GM11168 (cell line): ENCODE data around the gene RASGRP4.
"Not testable (repeated sequence)": the region's sequence is repeated elsewhere in the genome, so short reads cannot be mapped to it uniquely, and the experiment has no call there.

ENCODE experiments used
- in situ Hi-C: fragments of 300-500 bp; cut with MboI; formaldehyde crosslinking; loops from one replicate; pipeline ENCODE4 v1.12.0; 2022; ENCODE audit warnings: low sequenced_read_pairs; ENCODE audit not compliant: unreplicated experiment

Gene RASGRP4

DNA sequence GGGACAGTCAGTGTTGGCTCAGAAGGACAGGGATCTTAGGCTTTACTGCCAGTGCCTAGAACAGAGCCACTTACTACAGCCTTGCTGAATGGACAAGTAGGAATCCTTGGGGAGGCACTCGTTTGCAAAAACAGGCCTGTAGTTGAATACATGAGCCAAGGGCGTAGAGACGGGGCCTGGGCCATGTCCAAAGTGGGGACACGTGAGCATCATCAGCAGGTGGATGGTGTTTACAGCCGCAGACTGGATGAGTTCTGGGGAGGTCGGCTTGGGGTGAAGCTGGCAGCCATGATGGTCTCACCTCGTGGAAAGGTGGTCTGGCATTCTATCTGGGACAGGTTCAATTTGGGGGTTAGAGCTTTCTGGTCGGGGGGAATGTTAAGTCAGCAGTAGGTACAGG, 25.0 kb upstream of the RASGRP4 start:
- in situ Hi-C loops, result no loop called here

DNA sequence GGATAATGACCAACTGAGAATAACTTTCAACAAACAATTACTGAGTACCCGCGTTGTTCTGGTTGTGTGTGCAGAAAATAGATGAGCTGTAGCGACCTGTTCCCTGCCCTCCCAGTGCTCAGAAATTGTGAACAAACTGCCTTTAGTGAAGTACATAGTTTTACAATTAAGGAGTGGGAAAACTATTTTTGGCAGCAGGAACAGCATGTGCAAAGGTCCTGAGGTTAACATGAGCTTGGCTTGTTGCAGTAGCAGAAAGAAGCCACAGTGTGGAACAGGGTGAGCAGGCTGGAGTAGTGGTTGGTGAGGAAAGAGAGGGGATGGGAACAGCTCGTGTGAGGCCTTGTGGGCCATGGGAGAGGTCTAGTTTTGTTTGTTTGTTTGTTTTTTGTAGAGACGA, 23.5 kb upstream of the RASGRP4 start:
- in situ Hi-C loops, result no loop called here

DNA sequence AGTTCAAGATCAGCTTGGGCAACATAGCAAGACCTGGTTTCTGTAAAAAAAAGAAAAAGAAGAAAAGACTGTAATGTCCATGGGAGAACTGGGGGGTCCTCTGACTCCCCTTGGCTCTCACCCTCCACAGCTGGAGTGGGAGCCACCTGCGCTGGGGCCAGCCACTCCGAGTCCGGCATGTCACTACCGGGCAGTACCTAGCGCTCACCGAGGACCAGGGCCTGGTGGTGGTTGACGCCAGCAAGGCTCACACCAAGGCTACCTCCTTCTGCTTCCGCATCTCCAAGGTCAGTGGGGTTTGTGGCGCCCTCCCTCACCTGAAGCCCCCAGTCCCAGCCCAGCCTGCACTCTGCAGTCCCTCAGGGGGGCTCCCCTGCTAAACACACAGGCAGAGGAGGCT, 22.2 kb upstream of the RASGRP4 start:
- in situ Hi-C loops, result no loop called here

DNA sequence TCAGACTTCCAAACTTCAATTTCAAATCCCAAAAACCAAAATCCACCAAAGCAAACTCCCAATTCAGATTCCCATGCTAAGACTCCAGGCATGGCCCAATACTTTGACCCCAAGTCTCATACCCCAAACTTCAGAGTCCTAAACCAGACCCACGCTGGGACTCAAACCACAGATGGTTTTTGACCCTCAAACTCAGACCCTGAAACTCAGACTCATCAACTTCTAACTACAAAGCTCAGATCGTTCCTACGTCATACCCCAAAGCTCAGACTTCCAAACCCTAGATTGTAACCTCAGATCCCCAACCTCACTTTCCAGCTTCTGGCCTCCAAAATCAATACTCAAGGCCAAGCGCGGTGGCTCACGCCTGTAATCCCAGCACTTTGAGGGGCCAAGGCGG, 19.3 kb upstream of the RASGRP4 start:
- in situ Hi-C loops, result no loop called here

DNA sequence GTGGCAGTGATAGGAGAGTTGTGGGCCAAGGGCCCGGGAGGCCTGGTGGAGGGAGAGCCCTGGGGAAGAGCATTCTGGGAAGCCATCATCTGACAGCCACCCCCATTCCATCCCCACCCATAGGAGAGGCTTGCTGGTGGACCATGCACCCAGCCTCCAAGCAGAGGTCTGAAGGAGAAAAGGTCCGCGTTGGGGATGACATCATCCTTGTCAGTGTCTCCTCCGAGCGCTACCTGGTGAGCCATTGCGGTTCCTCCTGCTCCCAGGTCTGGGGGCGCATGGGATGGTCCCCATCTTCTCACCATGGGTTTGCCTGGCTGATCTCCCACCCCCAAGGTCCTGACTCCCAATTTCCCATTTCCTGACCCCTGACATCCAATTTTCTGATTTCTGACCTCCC, 18.0 kb upstream of the RASGRP4 start:
- in situ Hi-C loops, result no loop called here

DNA sequence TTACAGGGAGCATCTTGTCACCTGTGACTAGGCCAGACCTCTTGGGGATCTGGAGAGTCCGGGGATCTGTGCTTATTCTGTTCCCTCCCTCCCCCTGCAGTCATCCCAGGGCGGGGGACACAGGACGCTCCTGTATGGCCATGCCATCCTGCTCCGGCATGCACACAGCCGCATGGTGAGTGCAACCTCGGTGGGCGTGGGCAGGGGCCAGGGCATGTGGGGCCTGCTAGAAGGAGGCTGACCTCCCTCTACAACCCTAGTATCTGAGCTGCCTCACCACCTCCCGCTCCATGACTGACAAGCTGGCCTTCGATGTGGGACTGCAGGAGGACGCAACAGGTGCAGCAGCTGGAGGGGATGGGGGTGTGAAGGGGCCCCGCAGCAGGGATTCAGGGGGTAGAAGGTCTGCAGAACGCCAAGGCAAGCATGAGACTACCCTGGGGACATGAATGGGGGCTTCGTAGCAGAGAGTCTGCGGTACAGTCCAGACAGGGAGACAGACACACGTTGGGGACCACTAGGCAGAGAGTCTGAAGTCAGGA, 17.5 kb upstream of the RASGRP4 start:
- in situ Hi-C loops, result no loop called here

DNA sequence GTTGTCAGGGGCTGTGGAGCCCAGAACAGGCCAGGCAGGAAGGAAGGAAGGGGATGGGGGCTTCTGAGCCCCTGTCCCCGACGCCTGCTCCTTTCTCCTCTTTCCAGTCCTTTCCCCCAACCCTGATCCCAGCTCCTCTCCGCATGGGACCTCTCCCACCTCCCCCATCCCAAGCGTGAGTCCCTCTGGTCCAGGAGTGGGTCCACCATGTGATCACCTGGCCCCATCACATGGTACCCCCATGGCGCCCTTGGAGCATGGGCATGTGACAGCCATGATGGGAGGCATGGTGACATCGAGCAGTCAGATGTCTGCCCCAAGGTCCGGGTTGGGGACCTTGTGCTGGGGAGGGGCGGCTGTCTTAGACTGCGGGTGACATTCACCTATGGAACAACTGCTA, 16.7 kb upstream of the RASGRP4 start:
- in situ Hi-C loops, result no loop called here

DNA sequence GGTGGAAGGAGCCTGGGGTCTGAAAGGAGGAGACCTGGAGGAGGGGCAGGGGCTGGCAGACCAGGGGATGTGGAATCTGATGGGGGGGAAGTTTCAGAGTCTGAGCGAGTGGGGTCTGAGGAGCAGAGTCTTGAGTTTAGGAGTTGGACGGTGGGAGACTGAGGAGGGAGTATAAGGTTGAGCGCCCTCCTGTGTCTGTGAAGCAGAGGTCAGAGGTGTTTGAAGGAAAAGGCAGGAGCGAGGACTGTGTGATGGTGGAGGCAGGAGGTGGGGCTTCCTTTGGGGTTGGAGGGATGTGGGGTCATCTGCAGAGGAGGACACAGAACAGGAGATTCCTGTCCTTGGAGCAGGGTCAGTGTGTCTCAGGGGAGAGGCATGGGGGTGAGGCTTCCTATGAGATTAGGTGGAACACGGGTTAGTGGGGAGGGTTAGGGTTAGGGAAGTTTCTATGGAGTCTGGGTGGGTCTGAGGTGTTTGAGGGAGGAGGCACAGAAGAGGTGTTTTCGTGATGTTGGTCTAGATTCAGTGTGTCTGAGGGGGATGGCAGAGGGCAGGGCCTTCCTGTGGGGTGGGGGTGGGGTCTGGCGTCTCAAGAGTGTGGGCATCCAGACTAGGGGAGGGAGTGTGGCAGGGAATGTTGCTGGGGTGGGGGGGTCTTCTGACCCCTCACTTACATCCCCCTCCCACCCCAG, 15.8 kb upstream of the RASGRP4 start:
- in situ Hi-C loops, result no loop called here

DNA sequence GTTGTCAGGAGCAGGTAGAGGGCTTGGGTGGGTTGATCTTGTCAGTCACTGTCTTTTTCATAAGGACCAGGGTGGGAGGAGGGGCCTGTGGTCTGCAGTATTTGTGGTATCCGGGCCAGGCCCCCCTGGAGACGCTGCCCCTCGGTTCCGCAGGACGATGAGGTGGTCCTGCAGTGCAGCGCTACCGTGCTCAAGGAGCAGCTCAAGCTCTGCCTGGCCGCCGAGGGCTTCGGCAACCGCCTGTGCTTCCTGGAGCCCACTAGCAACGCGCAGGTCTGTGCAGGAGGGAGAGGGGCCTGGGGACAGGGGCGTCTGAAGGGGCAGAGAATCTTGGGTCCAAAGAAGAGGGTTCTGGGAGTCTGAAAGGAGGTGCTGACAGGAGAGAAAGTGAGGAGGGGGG, 14.6 kb upstream of the RASGRP4 start:
- in situ Hi-C loops, result no loop called here

DNA sequence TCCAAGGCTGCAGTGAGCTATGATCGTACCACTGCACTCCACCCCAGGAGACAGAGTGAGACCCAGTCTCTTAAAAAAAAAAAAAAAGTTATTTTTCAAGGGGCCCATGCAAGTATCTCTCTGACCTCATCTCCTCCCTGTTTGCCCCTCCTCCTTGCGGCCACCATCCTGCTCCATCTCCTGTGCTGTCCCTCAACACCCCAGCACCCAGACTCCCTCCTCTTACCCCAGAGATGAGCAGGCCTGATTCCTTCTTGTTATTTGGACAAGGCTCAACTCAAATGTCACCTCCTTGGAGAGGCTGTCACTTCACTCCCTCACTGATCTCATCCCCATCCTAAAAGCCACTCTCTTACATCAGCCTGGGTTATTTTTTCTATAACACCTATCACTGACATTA, 11.9 kb upstream of the RASGRP4 start:
- in situ Hi-C loops, result no loop called here

DNA sequence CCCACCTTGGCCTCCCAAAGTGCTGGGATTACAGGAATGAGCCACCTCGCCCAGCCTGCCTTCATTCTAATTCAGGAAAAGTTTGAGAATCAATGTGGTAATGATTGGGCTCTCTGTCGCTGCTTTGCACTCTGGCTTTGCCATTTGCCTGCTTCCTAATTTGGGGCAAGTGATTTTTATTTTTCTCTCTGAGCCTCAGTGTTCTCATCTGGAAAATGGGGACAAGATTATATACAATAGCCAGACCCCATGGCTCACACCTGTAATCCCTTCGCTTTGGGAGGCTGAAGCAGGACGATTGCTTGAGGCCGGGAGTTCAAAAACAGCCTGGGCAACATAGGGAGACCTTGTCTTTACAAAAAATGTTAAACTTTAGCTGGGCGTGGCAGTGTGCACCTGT, 11.3 kb upstream of the RASGRP4 start:
- in situ Hi-C loops, result no loop called here

DNA sequence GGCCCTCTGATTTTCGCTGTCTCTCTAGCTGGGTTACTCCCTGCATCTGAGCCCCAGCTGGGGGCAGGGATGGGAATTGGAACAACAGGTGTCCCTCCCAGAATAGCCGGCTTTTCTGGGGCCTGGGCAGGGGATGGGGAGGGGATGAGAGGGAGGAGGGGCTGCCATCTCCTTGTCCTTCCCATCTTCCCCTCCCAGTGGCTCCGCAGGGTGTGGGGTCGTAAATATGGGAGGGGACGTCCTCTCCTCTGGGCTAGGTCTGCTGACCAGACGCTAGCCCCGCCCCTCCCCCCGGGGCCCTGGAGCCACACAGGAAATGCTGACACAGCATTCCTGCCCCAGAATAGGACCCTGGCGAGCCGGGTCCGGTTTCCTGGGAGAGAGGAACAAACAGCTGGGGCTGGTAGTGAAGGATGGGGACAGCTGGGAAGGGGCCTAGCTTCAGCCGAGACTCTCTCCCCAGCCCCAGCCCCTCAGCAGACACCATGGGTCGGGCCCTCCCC, 8.6 kb upstream of the RASGRP4 start:
- in situ Hi-C loops, result no loop called here

DNA sequence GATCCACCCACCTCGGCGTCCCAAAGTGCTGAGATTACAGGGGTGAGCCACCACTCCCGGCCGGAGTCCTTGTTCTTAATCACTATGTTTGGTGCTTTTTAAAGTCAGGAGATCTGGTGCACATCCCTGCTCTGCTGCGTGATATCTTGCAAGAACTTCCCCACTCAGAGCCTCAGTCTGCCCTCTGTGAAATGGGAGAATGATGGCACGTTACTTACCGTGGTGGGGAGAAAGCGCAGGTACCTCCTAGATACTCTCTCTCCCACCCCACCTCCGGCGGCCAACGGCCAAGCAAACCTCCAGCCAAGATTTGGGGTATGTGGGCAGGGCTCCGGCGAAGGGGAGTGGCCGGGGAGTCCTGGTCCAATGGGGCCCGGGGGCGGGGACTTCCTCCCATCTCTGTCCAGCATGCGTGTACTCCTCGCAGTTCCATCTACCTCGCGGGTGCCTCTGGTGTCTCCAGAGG, 7.3 kb upstream of the RASGRP4 start, which contains the start of gene RYR1:
Gene RYR1, plus strand, starts transcription at position 424 of the 466 bp plus-strand sequence. CDS start 139 bp downstream, outside the sequence.
- in situ Hi-C loops, result no loop called here

DNA sequence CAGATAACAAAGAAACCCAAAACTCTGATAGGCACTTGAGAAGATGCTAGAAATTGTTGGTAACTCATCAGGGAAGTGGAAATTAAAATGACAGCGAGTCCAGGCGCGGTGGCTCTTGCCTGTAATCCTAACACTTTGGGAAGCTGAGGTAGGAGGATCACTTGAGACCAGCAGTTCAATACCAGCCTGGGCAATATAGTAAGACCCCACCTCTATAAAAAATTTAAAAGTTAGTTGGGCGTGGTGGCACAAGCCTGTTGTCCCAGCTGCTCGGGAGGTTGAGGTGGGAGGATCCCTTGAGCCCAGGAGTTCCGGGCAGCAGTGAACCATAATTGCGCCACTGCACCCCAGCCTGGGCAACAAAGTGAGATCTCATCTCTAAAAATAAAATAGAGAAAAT, 4.9 kb upstream of the RASGRP4 start:
- in situ Hi-C loops, result no loop called here

DNA sequence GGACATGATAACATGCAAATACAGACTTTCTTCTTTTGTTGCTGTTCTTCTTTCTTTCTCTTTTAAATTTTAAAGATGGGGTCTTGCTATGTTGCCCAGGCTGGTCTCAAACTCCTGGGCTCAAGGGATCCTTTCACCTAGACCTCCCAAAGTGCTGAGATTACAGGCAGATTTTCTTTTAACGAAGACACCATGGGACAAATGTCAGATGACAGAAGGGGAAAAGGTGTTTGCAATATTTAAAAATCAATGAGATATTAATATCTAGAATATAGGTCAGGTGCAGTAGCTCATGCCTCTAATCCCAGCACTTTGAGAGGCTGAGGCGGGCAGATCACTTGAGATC, 3.8 kb upstream of the RASGRP4 start:
- in situ Hi-C loops, result no loop called here

DNA sequence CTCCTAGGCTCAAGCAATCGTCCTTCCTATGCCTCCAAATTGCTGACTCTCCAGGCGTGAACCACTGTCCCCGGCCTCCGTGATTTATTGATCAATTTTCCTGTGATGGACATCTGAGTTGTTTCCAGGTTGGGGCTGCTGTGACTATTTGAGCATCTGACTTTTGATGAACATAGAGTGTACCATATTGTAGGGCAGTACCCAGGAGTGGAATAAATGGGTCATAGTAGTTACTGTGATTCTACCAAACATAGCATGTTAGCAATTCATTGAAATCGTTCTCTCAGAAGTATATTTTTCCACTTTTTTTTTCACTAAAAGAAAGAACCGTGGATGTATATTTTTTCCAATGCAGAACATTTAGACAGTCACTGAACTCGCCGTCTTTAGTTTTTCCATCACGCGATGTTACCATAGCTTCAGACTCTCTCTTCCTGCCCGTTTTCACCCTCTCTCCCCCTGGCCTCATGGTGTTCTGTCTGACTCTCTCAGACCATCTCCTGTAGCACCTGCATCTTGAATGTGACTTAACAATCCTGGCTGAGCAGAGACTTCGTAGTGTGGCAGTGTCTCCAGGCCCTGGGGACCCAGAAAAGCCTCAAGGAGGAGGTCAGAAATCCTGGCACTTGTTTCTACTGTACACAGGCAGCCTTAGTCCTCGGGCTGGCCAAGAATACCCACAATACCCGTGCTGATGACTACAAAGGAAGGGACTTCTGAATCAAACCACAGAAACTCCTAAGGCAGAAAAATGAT, 3.2 kb upstream of the RASGRP4 start:
- in situ Hi-C loops, result no loop called here

DNA sequence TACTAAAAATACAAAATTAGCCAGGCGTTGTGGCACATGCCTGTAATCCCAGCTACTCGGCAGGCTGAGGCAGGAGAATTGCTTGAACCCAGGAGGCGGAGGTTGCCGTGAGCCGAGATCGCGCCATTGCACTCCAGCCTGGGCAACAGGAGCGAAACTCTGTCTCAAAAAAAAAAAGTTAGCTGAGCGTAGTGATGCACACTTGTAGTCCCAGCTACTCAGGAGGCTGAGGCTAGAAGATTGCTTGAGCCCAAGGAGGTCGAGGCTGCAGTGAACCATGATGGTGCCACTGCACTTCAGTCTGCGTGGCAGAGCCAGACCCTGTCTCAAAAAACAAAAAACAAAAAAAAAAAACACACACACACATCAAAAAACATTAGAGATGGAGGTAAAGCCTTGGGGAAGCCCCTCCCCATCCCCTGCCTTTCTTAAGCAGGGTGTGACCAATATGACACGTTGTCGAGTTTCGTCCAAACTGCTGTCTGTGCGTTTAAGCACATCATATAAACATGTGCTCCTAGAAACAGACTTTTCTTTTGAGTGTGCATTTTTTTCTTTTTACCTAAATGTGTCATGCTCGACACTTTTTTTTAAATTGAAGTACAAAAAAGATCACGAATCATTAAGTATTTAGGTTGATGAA, 1.1 kb upstream of the RASGRP4 start:
- in situ Hi-C loops, result not testable (repeated sequence)

DNA sequence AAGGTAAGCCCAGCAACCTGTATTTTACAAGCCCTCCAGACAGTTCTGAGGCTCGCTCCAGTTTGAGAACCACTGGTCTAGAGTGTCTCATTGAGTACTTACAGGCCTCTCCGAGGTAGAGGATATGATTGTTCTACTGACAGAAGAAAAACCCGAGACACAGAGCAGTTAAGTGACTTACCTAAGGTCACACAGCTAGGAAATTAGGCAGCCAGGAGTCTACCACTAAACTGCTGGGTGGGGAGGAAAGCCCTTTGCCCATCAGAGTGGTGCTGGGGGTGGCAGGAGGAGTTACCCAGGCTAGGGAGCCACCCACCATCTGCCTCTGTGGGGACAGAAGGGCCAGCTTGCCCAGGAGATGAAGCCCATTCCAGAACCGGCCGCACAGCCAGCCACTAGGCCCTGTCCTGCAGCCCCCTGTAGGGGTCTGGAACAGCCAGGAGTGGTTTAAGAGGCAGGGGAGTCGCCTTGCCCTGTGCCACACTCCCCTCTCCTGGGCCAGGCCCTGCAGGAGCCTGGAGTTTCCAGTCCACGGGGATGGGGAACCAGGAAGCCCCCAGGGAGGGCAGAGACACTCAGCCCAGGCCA, 703 bp downstream of the RASGRP4 start:
- in situ Hi-C loops, result no loop called here

DNA sequence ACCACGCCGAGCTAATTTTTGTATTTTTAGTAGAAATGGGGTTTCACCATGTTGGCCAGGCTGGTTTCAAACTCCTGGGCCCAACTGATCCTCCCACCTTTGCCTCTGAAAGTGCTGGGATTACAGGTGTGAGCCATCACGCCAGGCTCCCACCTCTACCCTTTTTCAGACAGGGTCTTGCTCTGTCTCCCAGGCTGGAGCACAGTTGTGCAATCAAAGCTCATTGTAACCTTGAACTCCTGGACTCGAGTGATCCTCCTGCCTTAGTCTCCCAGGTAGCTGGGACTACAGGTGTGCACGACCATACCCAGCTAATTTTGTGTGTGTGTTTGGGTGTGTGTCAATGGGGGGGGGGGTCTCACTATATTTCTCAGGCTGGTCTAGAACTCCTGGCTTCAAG, 1.7 kb downstream of the RASGRP4 start:
- in situ Hi-C loops, result no loop called here

DNA sequence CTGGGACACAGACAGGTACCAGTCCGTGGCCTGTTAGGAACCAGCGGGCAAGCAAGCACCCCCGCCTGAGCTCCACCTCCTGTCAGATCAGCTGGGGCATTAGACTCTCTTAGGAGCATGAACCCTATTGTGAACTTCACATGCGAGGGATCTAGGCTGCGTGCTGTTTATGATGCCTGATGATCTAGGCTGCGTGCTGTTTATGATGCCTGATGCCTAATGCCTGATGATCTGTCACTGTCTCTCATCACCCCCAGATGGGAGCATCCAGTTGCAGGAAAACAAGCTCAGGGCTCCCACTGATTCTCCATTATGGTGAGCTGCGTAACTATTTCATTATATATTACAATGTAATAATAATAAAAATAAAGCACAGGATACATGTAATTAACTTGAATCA, 3.6 kb downstream of the RASGRP4 start:
- in situ Hi-C loops, result no loop called here

DNA sequence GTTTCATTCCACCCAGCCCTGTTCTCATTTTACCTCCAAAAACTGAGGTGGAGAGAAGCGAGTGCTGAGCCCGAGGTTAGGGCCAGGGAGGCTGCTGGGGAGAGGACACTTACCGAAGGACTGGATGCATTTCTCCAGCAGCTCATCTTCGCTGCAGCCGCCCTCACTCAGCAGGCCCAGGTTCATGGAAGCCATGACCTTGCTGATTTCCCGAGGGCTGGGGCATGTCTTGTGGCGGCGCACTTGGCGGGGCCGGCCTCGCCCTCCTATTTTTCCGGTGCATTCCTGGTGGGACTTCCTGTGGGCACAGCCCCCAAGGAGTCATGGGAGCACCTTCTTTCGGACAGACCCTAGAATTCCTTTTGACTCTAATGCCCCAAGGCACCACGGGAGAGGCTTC, 4.2 kb downstream of the RASGRP4 start:
- in situ Hi-C loops, result no loop called here
